B cell (primary cell): ENCODE measurements around the gene GPR35. TPM values are rescaled to one million over a fixed set of nuclear protein-coding genes. Genes with fewer than 3 reads are reported as not detected.

Experiments used
- ATAC-seq: fragments of 200-7000 bp; cut with Tn5 transposase; one replicate; pipeline ENCODE4 v1.10.0; 2021; ENCODE audit warnings: low read depth, mild to moderate bottlenecking, moderate number of reproducible peaks, moderate library complexity
- CTCF ChIA-PET: fragments of 350-600 bp; sonication (Branson Sonifier 250); formaldehyde crosslinking; loops from one replicate; lab custom pipeline; 2021; ENCODE audit warnings: antibody characterized with exemption, inconsistent platforms; lab: Charles Lee
- POLR2A ChIA-PET: fragments of 350-600 bp; sonication (Branson Sonifier 250); formaldehyde crosslinking; loops from one replicate; lab custom pipeline; 2021; ENCODE audit warnings: antibody characterized with exemption; lab: Charles Lee
- DNase-seq: peaks from one replicate; pipeline ENCODE4 v3.0.0; 2013
- H2AFZ ChIP-seq: 2 replicates; pipeline ENCODE4 v1.6.1; 2012; ENCODE audit warnings: mild to moderate bottlenecking, low read depth, low read length; ENCODE audit not compliant: insufficient read depth, poor library complexity, severe bottlenecking
- H3K27ac ChIP-seq, 2 donors: 1 replicate in 1 of 2; 2 replicates in 1 of 2; pipeline ENCODE4 v1.5.1; 2012 to 2013; ENCODE audit warnings: low read length in 2 of 2, mild to moderate bottlenecking in 2 of 2, moderate library complexity in 1 of 2
- H3K27me3 ChIP-seq, 4 experiments: fragments of 200-600 bp in 1 of 4; sonication (generic) in 1 of 4; replicated peaks in 1 of 4; 1 replicate in 2 of 4; 2 replicates in 2 of 4; pipeline versions ENCODE4 v1.6.1 to v1.7.0; 2013 to 2016; ENCODE audit warnings: low read length in 3 of 4, mild to moderate bottlenecking in 2 of 4, mixed read lengths in 1 of 4, moderate library complexity in 1 of 4; ENCODE audit not compliant: insufficient read depth in 4 of 4, control insufficient read depth in 3 of 4; ENCODE audit errors: control extremely low read depth in 1 of 4
- H3K36me3 ChIP-seq, 2 experiments: replicated peaks in 1 of 2; 1 replicate in 1 of 2; 2 replicates in 1 of 2; pipeline versions ENCODE4 v1.6.1 to v1.7.1; 2013; ENCODE audit warnings: low read length in 1 of 2; ENCODE audit not compliant: insufficient read depth in 2 of 2, control insufficient read depth in 1 of 2; ENCODE audit errors: control extremely low read depth in 1 of 2, extremely low read depth in 1 of 2
- H3K4me1 ChIP-seq, 2 donors: fragments of 200-600 bp in 1 of 2; sonication (generic) in 1 of 2; 1 replicate in 1 of 2; 2 replicates in 1 of 2; pipeline versions ENCODE4 v1.5.1 to v1.6.1; 2013 to 2017; ENCODE audit warnings: low read length in 2 of 2; ENCODE audit not compliant: control insufficient read depth in 2 of 2, insufficient read depth in 2 of 2
- H3K4me2 ChIP-seq: replicated peaks from 2 replicates; pipeline ENCODE3; 2012; ENCODE audit warnings: mild to moderate bottlenecking, low read depth, low read length; ENCODE audit not compliant: poor library complexity, severe bottlenecking
- H3K4me3 ChIP-seq, 5 experiments: fragments of 200-600 bp in 1 of 5; sonication (generic) in 1 of 5; 1 replicate in 3 of 5; 2 replicates in 2 of 5; pipeline versions ENCODE4 v1.5.1 to v1.7.0; 2011 to 2016; ENCODE audit warnings: low read length in 4 of 5, mild to moderate bottlenecking in 4 of 5, low read depth in 2 of 5, control low read depth in 1 of 5, moderate library complexity in 1 of 5; ENCODE audit not compliant: insufficient read depth in 1 of 5; ENCODE audit errors: control extremely low read depth in 1 of 5, extremely low read depth in 1 of 5
- H3K79me2 ChIP-seq: fragments of 200-600 bp; sonication (generic); one replicate; pipeline ENCODE4 v1.6.0; 2016; ENCODE audit warnings: low read length; ENCODE audit not compliant: control insufficient read depth, insufficient read depth
- H3K9ac ChIP-seq: fragments of 200-600 bp; sonication (generic); 2 replicates; pipeline ENCODE4 v1.6.1; 2017; ENCODE audit warnings: mild to moderate bottlenecking, low read length, moderate library complexity
- H3K9me3 ChIP-seq, 3 donors: one replicate each; pipeline versions ENCODE4 v1.6.1 to v1.7.1; 2013; ENCODE audit warnings: low read length in 2 of 3; ENCODE audit not compliant: control insufficient read depth in 2 of 3, insufficient read depth in 1 of 3; ENCODE audit errors: control extremely low read depth in 1 of 3
- H4K20me1 ChIP-seq: 2 replicates; pipeline ENCODE4 v1.6.0; 2012; ENCODE audit warnings: mild to moderate bottlenecking, low read length; ENCODE audit not compliant: insufficient read depth, control insufficient read depth, poor library complexity, severe bottlenecking
- H3K27ac Mint-ChIP-seq: one replicate; pipeline ENCODE4 v1.8.0; 2021; ENCODE audit warnings: mixed read lengths
- H3K27me3 Mint-ChIP-seq: one replicate; pipeline ENCODE4 v1.8.0; 2021; ENCODE audit warnings: mixed read lengths
- H3K4me1 Mint-ChIP-seq: one replicate; pipeline ENCODE4 v1.8.0; 2021; ENCODE audit warnings: mixed read lengths
- H3K4me3 Mint-ChIP-seq: one replicate; pipeline ENCODE4 v1.8.0; 2021; ENCODE audit warnings: mixed read lengths
- H3K9me3 Mint-ChIP-seq: one replicate; pipeline ENCODE4 v1.8.0; 2022; ENCODE audit warnings: mixed read lengths; ENCODE audit not compliant: insufficient read depth
- CTCF ChIP-seq: fragments of 200-600 bp; IDR thresholded peaks from one replicate; pipeline ENCODE4 v1.8.0; 2022; ENCODE audit warnings: antibody characterized with exemption, mild to moderate bottlenecking
- EZH2 ChIP-seq: IDR thresholded peaks from 2 replicates; pipeline ENCODE4 v1.6.1; 2012; ENCODE audit warnings: borderline replicate concordance, low read depth, mild to moderate bottlenecking, moderate library complexity, low read length; ENCODE audit not compliant: insufficient read depth, poor library complexity, severe bottlenecking
- WGBS: methylation state at CpG from one replicate; pipeline ENCODE4 v1.1.5; 2013; ENCODE audit warnings: missing lambda C conversion rate; ENCODE audit not compliant: insufficient coverage; 5-methylcytosine and 5-hydroxymethylcytosine counted together
- intact Hi-C: fragments of 100-400 bp; cut with micrococcal nuclease; formaldehyde crosslinking; loops from one replicate; pipeline ENCODE4 v1.10.0; 2022
- polyA plus RNA-seq: library from polyadenylated mRNA; depleted of rRNA; stranded (reverse); fragments of >200 nt; gene quantifications from 2 replicates; pipeline ENCODE4 v1.2.3, GENCODE V29; 2012
- total RNA-seq, 2 donors: library from RNA; stranded (reverse); fragments of 120-200 nt in 1 of 2; gene quantifications; 1 replicate in 1 of 2; 2 replicates in 1 of 2; pipeline versions ENCODE4 v1.2.3 to v1.2.4, GENCODE V29; 2013 to 2022

GPR35 gene
- total and polyA plus RNA-seq, 2 donors (not counting 1 experiment from before 2014, with no cell fraction given): 1.8 to 9.6 TPM

- no peaks in the 10 kb centered on the region for H3K79me2 ChIP-seq
- intact Hi-C loops: no loop called here
- H3K4me1 Mint-ChIP-seq: no peaks in the 10 kb centered on the region
- no peaks in the 10 kb centered on the region for H3K9me3 Mint-ChIP-seq
- TF ChIP-seq EZH2 (no peak), CTCF (no peak)
- no peaks in the 10 kb centered on the region for H3K36me3 ChIP-seq
- H3K27me3 ChIP-seq: peaks cover 0 to 41% (median 5%) of the 10 kb centered on the region in 4 experiments
- peaks cover 39% of the 10 kb centered on the region for H3K27me3 Mint-ChIP-seq
- no peak for ATAC-seq
- no peak overlapping the region for H3K27ac ChIP-seq
- peaks cover 0 to 11% (median 0%) of the 10 kb centered on the region in 3 donors for H3K9me3 ChIP-seq
- H3K4me1 ChIP-seq: no peaks in the 10 kb centered on the region
- WGBS: 81% methylated on average over 5 of the region's 6 CpGs
- H3K4me3 ChIP-seq: no peak overlapping the region
- DNase-seq: no peak
- CTCF ChIA-PET: no interaction called here
- no peaks in the 10 kb centered on the region for H4K20me1 ChIP-seq
- H3K27ac Mint-ChIP-seq: no peak overlapping the region
- no peak overlapping the region for H3K9ac ChIP-seq
- POLR2A ChIA-PET: no interaction called here
- H3K4me2 ChIP-seq: no peak overlapping the region
- H3K4me3 Mint-ChIP-seq: no peak overlapping the region
- H2AFZ ChIP-seq: no peak overlapping the region
Measured at GRCh38 chr2:240648155-240648649, 22.9 kb downstream of the GPR35 start.

- Mint-ChIP-seq H3K9me3 (no peaks in the 10 kb centered on the region), H3K4me3 (no peak overlapping the region), H3K4me1 (no peaks in the 10 kb centered on the region), H3K27me3 (peaks cover 39% of the 10 kb centered on the region), H3K27ac (no peak overlapping the region)
- peaks cover 0 to 11% (median 0%) of the 10 kb centered on the region in 3 donors for H3K9me3 ChIP-seq
- H3K27ac ChIP-seq: no peak overlapping the region
- no peaks in the 10 kb centered on the region for H3K4me1 ChIP-seq
- no peak overlapping the region for H2AFZ ChIP-seq
- TF ChIP-seq CTCF (no peak), EZH2 (no peak)
- intact Hi-C loops: no loop called here
- DNase-seq: no peak
- H3K79me2 ChIP-seq: no peaks in the 10 kb centered on the region
- ATAC-seq: no peak
- H3K4me2 ChIP-seq: no peak overlapping the region
- no peak overlapping the region for H3K4me3 ChIP-seq
- H3K27me3 ChIP-seq: peaks cover 0 to 41% (median 5%) of the 10 kb centered on the region in 4 experiments
- H3K36me3 ChIP-seq: no peaks in the 10 kb centered on the region
- WGBS: 41% methylated on average over 14 of the region's 19 CpGs
- ChIA-PET POLR2A (no interaction called here), CTCF (no interaction called here)
- no peaks in the 10 kb centered on the region for H4K20me1 ChIP-seq
- no peak overlapping the region for H3K9ac ChIP-seq
Measured at GRCh38 chr2:240648650-240649275, 23.5 kb downstream of the GPR35 start.
